ENCODE results near the gene EFR3B.
"Not testable (repeated sequence)": the region's sequence is repeated elsewhere in the genome, so short reads cannot be mapped to it uniquely, and the experiment has no call there.

The EFR3B gene

GRCh38 chr2:25146896-25147295 lies 105.0 kb downstream of the EFR3B start:
- no peak overlapping the region for H3K4me3 ChIP-seq (ENCODE audit: low read depth, low read length)
- DNase-seq (ENCODE audit: low read depth) = no peak
- TF ChIP-seq, protein P1, sequence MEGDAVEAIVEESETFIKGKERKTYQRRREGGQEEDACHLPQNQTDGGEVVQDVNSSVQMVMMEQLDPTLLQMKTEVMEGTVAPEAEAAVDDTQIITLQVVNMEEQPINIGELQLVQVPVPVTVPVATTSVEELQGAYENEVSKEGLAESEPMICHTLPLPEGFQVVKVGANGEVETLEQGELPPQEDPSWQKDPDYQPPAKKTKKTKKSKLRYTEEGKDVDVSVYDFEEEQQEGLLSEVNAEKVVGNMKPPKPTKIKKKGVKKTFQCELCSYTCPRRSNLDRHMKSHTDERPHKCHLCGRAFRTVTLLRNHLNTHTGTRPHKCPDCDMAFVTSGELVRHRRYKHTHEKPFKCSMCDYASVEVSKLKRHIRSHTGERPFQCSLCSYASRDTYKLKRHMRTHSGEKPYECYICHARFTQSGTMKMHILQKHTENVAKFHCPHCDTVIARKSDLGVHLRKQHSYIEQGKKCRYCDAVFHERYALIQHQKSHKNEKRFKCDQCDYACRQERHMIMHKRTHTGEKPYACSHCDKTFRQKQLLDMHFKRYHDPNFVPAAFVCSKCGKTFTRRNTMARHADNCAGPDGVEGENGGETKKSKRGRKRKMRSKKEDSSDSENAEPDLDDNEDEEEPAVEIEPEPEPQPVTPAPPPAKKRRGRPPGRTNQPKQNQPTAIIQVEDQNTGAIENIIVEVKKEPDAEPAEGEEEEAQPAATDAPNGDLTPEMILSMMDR (IDR thresholded peaks at IDR 0.05; ENCODE audit: low read depth, low read length, missing control alignments) = no peak
- in situ Hi-C loops (cut with HindIII; ENCODE audit: low sequenced_read_pairs) = no loop called here

GRCh38 chr2:25149646-25150045 lies 107.8 kb downstream of the EFR3B start:
- no peak overlapping the region for H3K4me3 ChIP-seq (ENCODE audit: low read depth, low read length)
- TF ChIP-seq, protein P1 (IDR thresholded peaks at IDR 0.05; ENCODE audit: low read depth, low read length, missing control alignments) = no peak
- in situ Hi-C loops (cut with HindIII; ENCODE audit: low sequenced_read_pairs) = no loop called here
- DNase-seq (ENCODE audit: low read depth) = no peak

- H3K4me3 ChIP-seq (ENCODE audit: low read depth, low read length); in situ Hi-C loops (cut with HindIII; ENCODE audit: low sequenced_read_pairs); DNase-seq (ENCODE audit: low read depth): not testable (repeated sequence)
Measured at GRCh38 chr2:25150993-25151392, 109.1 kb downstream of the EFR3B start.

- no peak overlapping the region for H3K4me3 ChIP-seq (ENCODE audit: low read depth, low read length)
- no peak for DNase-seq (ENCODE audit: low read depth)
- in situ Hi-C loops (cut with HindIII; ENCODE audit: low sequenced_read_pairs) = no loop called here
- TF ChIP-seq, protein P1 (IDR thresholded peaks at IDR 0.05; ENCODE audit: low read depth, low read length, missing control alignments) = no peak
Measured at GRCh38 chr2:25151718-25152117, 109.8 kb downstream of the EFR3B start.

- no peak for DNase-seq (ENCODE audit: low read depth)
- in situ Hi-C loops (cut with HindIII; ENCODE audit: low sequenced_read_pairs) = no loop called here
- TF ChIP-seq, protein P1 (IDR thresholded peaks at IDR 0.05; ENCODE audit: low read depth, low read length, missing control alignments) = no peak
- H3K4me3 ChIP-seq (ENCODE audit: low read depth, low read length) = no peak overlapping the region
Measured at GRCh38 chr2:25155401-25155800, 113.5 kb downstream of the EFR3B start.

DNA sequence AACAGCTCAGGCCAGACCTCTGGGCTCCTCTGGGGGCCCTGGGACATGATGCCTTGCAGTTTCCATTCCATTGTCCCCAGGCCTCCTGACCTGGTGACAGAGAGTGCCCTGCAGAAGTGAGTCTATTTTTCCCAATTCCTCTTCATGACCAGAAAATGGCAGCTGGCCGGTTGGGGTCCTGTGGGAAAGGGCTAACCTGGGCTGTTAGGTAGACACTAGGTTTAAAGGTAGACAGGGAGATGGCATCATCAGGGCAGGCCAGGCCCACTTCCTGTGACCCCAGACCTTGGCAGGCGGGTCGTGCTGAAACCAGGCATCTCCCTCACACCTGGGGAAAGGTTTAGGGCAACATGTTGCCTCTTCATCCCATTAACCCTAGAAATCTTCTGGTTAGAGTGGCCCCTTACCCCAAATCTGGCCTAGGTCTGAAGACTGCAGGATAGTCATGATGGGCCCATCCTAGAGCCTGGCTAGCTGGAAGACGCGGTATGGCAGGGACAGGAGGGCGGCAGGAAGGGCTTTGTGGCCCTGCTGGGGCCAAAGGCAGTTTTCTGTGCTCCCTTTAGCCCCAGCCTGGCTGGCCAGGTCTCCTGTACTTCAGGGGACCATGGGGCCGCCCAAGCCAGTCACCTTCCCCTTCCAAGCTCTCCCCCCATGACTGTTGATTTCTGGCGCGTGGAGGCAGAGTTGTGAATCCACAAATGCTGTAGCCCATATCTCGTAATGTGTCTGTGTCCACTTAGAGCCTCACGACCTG lies 116.4 kb downstream of the EFR3B start:
- TF ChIP-seq, protein P1 (IDR thresholded peaks at IDR 0.05; ENCODE audit: low read depth, low read length, missing control alignments) = no peak
- H3K4me3 ChIP-seq (ENCODE audit: low read depth, low read length) = no peak overlapping the region
- in situ Hi-C loops (cut with HindIII; ENCODE audit: low sequenced_read_pairs) = no loop called here
- DNase-seq (ENCODE audit: low read depth) = no peak

DNA sequence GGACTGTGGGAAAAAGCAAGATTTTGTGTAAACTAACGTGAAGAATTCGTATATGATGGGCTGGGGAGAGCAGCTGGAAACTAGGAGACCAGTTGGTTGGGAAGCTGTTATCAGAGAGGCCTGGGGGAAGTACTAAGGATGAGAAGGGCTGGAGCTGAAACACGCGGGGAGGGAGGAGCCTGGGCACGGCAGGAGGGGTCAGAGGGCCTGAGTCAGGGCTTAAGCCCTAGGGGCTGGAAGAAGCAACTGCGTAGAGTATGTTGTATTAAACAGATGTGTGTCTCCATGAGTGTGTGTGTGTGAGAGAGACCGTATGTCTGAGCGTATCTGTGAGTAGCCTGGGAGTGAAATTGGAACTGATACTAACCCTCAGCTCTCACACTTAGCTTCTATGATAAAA lies 118.1 kb downstream of the EFR3B start:
- in situ Hi-C loops (cut with HindIII; ENCODE audit: low sequenced_read_pairs) = no loop called here
- TF ChIP-seq, protein P1 (IDR thresholded peaks at IDR 0.05; ENCODE audit: low read depth, low read length, missing control alignments) = no peak
- DNase-seq (ENCODE audit: low read depth) = no peak
- no peak overlapping the region for H3K4me3 ChIP-seq (ENCODE audit: low read depth, low read length)
